ENCODE results near the gene GALNT17.

The GALNT17 gene

GRCh38 chr7:71457846-71458590 lies 326.1 kb downstream of the GALNT17 start:
- DNase-seq (ENCODE audit: low read depth in 2 of 2): no peak

- DNase-seq (ENCODE audit: low read depth in 2 of 2): no peak
Measured at GRCh38 chr7:71459132-71459531, 327.2 kb downstream of the GALNT17 start.

- DNase-seq (ENCODE audit: low read depth in 2 of 2): no peak
Measured at GRCh38 chr7:71461572-71461971, 329.6 kb downstream of the GALNT17 start.

- DNase-seq (ENCODE audit: low read depth in 2 of 2): no peak
Measured at GRCh38 chr7:71465741-71466189, 333.8 kb downstream of the GALNT17 start.

GRCh38 chr7:71466448-71467145 lies 334.7 kb downstream of the GALNT17 start:
- DNase-seq (ENCODE audit: low read depth in 2 of 2): no peak

- no peak for DNase-seq (ENCODE audit: low read depth in 2 of 2)
Measured at GRCh38 chr7:71470326-71470725, 338.4 kb downstream of the GALNT17 start.

- DNase-seq (ENCODE audit: low read depth in 2 of 2): no peak
Measured at GRCh38 chr7:71470830-71471229, 338.9 kb downstream of the GALNT17 start.

- DNase-seq (ENCODE audit: low read depth in 2 of 2): no peak
Measured at GRCh38 chr7:71472962-71473361, 341.0 kb downstream of the GALNT17 start.

GRCh38 chr7:71473366-71473967 lies 341.5 kb downstream of the GALNT17 start:
- DNase-seq (ENCODE audit: low read depth in 2 of 2): no peak

- DNase-seq (ENCODE audit: low read depth in 2 of 2): no peak
Measured at GRCh38 chr7:71477441-71477840, 345.5 kb downstream of the GALNT17 start.

- DNase-seq (ENCODE audit: low read depth in 2 of 2): no peak
Measured at GRCh38 chr7:71479231-71479630, 347.3 kb downstream of the GALNT17 start.

GRCh38 chr7:71480791-71481190 lies 348.8 kb downstream of the GALNT17 start:
- DNase-seq (ENCODE audit: low read depth in 2 of 2): no peak

- no peak for DNase-seq (ENCODE audit: low read depth in 2 of 2)
Measured at GRCh38 chr7:71482284-71482683, 350.3 kb downstream of the GALNT17 start.

- DNase-seq (ENCODE audit: low read depth in 2 of 2): no peak
Measured at GRCh38 chr7:71484380-71484779, 352.4 kb downstream of the GALNT17 start.

GRCh38 chr7:71485586-71485985 lies 353.6 kb downstream of the GALNT17 start:
- no peak for DNase-seq (ENCODE audit: low read depth in 2 of 2)

GRCh38 chr7:71486414-71486813 lies 354.5 kb downstream of the GALNT17 start:
- DNase-seq (ENCODE audit: low read depth in 2 of 2): no peak

GRCh38 chr7:71486856-71487628 lies 355.1 kb downstream of the GALNT17 start:
- DNase-seq (ENCODE audit: low read depth in 2 of 2): no peak

- no peak for DNase-seq (ENCODE audit: low read depth in 2 of 2)
Measured at GRCh38 chr7:71488308-71488707, 356.4 kb downstream of the GALNT17 start.

GRCh38 chr7:71491336-71491735 lies 359.4 kb downstream of the GALNT17 start:
- DNase-seq (ENCODE audit: low read depth in 2 of 2): no peak

- DNase-seq (ENCODE audit: low read depth in 2 of 2): no peak
Measured at GRCh38 chr7:71495828-71496227, 363.9 kb downstream of the GALNT17 start.

- no peak for DNase-seq (ENCODE audit: low read depth in 2 of 2)
Measured at GRCh38 chr7:71497256-71497946, 365.5 kb downstream of the GALNT17 start.
